Non-pigmented ciliary epithelial cell (primary cell): Measurements from ENCODE around the gene EMC1.
"Not testable (repeated sequence)": the region's sequence is repeated elsewhere in the genome, so short reads cannot be mapped to it uniquely, and the experiment has no call there.

Experiments
- DNase-seq: peaks from one replicate; pipeline ENCODE4 v3.0.0-alpha.2; 2010; ENCODE audit warnings: low read depth

Gene EMC1

GRCh38 chr1:19190468-19190867 is 60.9 kb downstream of the EMC1 start:
- no peak for DNase-seq

DNA sequence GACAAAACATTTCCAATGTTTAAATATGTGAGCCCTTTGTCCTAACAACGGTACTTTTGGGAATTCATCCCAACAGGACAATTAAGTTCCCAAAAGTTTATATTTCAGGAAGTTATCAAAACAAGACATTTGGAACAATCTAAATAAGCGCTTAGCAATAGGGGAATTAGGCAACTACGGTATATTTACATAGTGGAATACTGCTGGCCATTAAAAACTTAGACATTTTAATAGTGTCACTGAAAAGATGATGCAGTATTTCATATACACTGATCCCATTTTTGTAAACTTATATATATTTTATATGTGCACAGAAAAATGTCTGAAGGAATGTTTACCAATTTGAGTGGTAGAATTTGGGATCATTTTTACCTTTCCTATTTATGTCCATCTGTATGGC is 62.1 kb downstream of the EMC1 start:
- no peak for DNase-seq

GRCh38 chr1:19187852-19188251 is 63.5 kb downstream of the EMC1 start:
- no peak for DNase-seq

GRCh38 chr1:19186001-19186400 is 65.3 kb downstream of the EMC1 start:
- no peak for DNase-seq

DNA sequence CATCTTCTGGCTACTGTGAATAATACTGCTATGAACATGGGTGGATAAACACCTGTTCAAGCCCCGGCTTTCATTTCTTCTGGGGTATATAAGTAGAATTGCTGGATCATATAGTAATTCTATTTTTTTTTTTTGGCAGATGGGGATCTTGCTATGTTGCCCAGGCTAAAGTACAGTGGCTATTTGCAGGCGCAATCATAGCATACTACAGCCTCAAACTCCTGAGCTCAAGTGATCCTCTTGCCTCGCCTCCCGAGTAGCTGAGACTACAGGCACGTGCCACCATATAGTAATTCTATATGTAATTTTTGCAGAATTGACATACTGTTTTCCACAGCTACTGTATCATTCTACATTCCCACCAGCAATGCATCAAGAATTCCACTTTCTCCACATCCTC is 69.1 kb downstream of the EMC1 start:
- DNase-seq = no peak

DNA sequence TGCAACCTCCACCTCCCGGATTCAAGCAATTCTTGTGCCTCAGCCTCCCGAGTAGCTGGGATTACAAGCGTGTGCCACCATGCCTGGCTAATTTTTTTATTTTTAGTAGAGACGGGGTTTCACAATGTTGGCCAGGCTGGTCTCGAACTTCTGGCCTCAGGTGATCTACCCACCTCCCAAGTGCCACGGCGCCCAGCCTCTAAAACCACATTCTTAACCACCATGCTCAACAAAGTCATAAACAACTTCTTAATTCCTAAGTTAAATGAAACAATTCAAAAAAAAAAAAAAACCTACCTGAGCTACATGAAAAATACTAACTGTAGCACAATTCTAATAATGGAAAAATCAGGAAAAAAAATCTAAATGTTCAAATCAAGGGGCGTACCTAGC is 71.1 kb downstream of the EMC1 start:
- not testable (repeated sequence) for DNase-seq

DNA sequence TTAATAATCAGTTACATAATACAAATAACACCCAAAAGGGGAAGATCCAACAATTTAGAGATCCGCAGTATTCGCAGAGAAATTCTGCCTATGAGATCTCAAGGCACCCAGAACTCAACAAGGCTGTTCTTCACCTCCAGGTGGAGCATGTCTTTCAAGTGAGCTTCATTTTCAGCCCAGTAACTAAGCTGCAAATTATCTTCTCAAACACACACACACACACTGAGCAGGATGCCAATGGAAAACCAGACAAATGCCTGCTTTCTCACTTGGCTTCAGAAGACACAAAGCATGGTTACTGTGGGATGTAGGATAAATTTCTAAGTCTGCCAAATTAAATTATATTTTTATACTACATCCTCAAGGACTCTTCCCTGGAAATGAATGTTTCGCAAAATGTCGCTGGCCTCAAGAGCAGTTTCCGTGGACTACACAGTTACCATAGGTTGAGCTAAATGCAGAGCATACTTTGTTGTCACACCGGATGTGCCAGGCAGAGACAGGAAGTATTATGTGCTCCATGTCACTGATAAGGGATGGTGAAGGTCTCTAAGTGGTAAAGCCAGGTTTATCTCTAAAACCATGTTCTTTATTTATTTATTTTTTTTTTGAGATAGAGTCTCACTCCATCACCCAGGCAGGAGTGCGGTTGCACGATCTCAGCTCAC is 71.6 kb downstream of the EMC1 start:
- DNase-seq = no peak

DNA sequence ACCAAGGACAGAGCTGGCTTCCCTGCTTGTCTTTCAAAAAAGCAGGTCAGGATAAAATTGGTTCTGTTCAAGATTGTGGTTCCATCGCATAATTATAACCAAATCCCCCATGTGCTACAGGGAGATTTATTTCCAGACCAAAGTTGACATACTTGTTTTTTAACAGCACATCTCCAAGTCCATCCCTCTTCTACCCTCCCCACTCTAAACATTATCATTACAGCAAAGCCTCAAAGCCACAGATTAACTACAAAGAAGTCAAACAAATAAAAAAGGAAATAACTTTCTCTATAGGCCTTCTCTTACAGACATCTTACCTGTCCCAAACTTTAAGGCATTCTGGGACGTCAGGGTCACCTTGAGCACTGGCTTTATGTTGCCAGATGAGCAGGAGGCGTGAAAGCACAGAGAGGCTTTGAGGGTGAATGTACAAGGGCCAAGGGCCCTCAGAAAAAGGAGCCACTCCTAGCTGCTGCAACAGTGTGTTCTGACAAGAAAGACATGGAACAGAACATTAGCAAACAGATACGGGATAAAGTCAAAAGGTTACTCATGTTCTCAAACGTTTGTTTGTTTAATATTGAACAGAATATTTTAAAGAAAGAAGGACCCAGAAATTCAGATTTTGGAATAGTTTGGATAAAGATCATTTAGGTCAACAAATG is 72.5 kb downstream of the EMC1 start:
- DNase-seq = no peak

GRCh38 chr1:19177811-19178210 is 73.5 kb downstream of the EMC1 start:
- DNase-seq = no peak

- peak; percentile 23 for DNase-seq
Measured at GRCh38 chr1:19169642-19170041, 81.7 kb downstream of the EMC1 start.

DNA sequence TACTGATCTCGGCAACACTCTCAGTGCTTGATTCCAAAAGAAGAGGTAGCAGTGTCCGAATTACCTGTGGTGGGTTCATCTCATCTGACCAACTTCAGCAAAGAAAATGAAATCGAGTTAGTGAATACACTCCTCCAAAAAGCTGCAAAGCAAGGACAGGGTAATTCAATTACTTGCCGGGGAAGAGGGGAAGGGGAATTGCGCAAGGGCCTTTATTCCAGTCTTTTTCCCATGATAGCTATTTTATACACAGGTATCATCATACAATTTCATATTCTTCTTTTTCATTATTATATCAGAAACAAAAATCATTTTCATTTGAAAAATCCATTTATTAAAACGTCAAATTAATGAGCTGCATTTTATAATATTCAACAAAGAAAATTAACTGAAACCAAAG is 84.2 kb downstream of the EMC1 start:
- DNase-seq = no peak

GRCh38 chr1:19166066-19166465 is 85.3 kb downstream of the EMC1 start:
- no peak for DNase-seq
